SK-N-SH (cell line): Measurements from ENCODE around the gene SETD3.

Experiments
- CHD2 ChIP-seq: fragments of 150-350 bp; IDR thresholded peaks from 2 replicates; pipeline ENCODE4 v1.6.1; 2018; ENCODE audit warnings: low read length; ENCODE audit not compliant: partially characterized antibody
- CTCF ChIP-seq: fragments of 200-600 bp; sonication (generic); IDR thresholded peaks from 2 replicates; pipeline ENCODE4 v1.6.1; 2017; ENCODE audit warnings: antibody characterized with exemption, mild to moderate bottlenecking, moderate library complexity
- RXRA ChIP-seq: IDR thresholded peaks from 2 replicates; pipeline ENCODE4 v1.4.0; 2012; ENCODE audit warnings: low read depth, mild to moderate bottlenecking, borderline replicate concordance
- TAF1 ChIP-seq: IDR thresholded peaks from 2 replicates; pipeline ENCODE4 v1.6.1; 2012; ENCODE audit warnings: low read depth, mild to moderate bottlenecking, low read length, moderate library complexity, borderline replicate concordance
- USF1 ChIP-seq: IDR thresholded peaks from 2 replicates; pipeline ENCODE4 v1.4.0; 2012; ENCODE audit warnings: low read depth, borderline replicate concordance
- USF2 ChIP-seq: fragments of 150-350 bp; IDR thresholded peaks from 2 replicates; pipeline ENCODE4 v1.6.1; 2017; ENCODE audit warnings: antibody characterized with exemption, low read length, low read depth, borderline replicate concordance

GRCh38 chr14:99519931-99520421 is 39.3 kb upstream of the SETD3 start:
- TF ChIP-seq RXRA (no peak), USF2 (no peak), TAF1 (no peak), CHD2 (no peak), CTCF (no peak), USF1 (no peak)
